ENCODE data around the gene PITX2. TPM values are rescaled to one million over a fixed set of nuclear protein-coding genes. Genes with fewer than 3 reads are reported as not detected.
"Not testable (repeated sequence)": the region's sequence is repeated elsewhere in the genome, so short reads cannot be mapped to it uniquely, and the experiment has no call there.

PITX2 gene
- total and polyA plus RNA-seq, 10 donors, result 0.12 TPM; not detected in 9

GRCh38 chr4:110589297-110589696, 33.6 kb downstream of the PITX2 start:
- Histone ChIP-seq H3K4me1 (no peaks in the 10 kb centered on the region), H3K27me3 (replicated peaks in 1 of 7) (peaks cover 0 to 19% (median 0%) of the 10 kb centered on the region in 7 donors), H3K4me3 (no peak overlapping the region), H3K36me3 (no peaks in the 10 kb centered on the region), H3K27ac (no peak overlapping the region), H3K9me3 (no peaks in the 10 kb centered on the region)
- intact Hi-C loops (cut with DNase I; ENCODE audit: low total_unique reads), result no loop called here
- TF ChIP-seq, protein P1, sequence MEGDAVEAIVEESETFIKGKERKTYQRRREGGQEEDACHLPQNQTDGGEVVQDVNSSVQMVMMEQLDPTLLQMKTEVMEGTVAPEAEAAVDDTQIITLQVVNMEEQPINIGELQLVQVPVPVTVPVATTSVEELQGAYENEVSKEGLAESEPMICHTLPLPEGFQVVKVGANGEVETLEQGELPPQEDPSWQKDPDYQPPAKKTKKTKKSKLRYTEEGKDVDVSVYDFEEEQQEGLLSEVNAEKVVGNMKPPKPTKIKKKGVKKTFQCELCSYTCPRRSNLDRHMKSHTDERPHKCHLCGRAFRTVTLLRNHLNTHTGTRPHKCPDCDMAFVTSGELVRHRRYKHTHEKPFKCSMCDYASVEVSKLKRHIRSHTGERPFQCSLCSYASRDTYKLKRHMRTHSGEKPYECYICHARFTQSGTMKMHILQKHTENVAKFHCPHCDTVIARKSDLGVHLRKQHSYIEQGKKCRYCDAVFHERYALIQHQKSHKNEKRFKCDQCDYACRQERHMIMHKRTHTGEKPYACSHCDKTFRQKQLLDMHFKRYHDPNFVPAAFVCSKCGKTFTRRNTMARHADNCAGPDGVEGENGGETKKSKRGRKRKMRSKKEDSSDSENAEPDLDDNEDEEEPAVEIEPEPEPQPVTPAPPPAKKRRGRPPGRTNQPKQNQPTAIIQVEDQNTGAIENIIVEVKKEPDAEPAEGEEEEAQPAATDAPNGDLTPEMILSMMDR (IDR thresholded peaks at IDR 0.05 in 8 of 11, conservative IDR thresholded peaks at IDR 0.05 in 3 of 11), result no peak
- TF ChIP-seq POLR2AphosphoS5 (IDR thresholded peaks at IDR 0.05) (no peak), POLR2A (IDR thresholded peaks at IDR 0.05) (no peak)
- no peak for DNase-seq

- no peak for TF ChIP-seq POLR2AphosphoS5 (IDR thresholded peaks at IDR 0.05)
- TF ChIP-seq POLR2A (IDR thresholded peaks at IDR 0.05), result no peak
- TF ChIP-seq, protein P1 (IDR thresholded peaks at IDR 0.05 in 8 of 11, conservative IDR thresholded peaks at IDR 0.05 in 3 of 11), result no peak
- DNase-seq, result no peak
- H3K27me3 ChIP-seq (replicated peaks in 1 of 7), result peaks cover 0 to 20% (median 0%) of the 10 kb centered on the region in 7 donors
- 88 to 94% (median 90%) methylated on average over 33 to 36 of the region's 36 CpGs for WGBS, 5 donors
- H3K4me3 ChIP-seq, result no peak overlapping the region
- no peaks in the 10 kb centered on the region for H3K4me1 ChIP-seq
- intact Hi-C loops (cut with DNase I; ENCODE audit: low total_unique reads), result no loop called here
- H3K27ac ChIP-seq, result no peak overlapping the region
- H3K9me3 ChIP-seq, result no peaks in the 10 kb centered on the region
- no peaks in the 10 kb centered on the region for H3K36me3 ChIP-seq
These were observed 35.1 kb downstream of the PITX2 start for GRCh38 chr4:110587666-110588285.

GRCh38 chr4:110586131-110586850, 36.6 kb downstream of the PITX2 start:
- H3K36me3 ChIP-seq, result no peaks in the 10 kb centered on the region
- peaks cover 0 to 25% (median 0%) of the 10 kb centered on the region in 7 donors for H3K27me3 ChIP-seq (replicated peaks in 1 of 7)
- H3K27ac ChIP-seq, result no peak overlapping the region
- no peaks in the 10 kb centered on the region for H3K4me1 ChIP-seq
- H3K4me3 ChIP-seq, result no peak overlapping the region
- 21 to 25% (median 22%) methylated on average over 7 of the region's 7 CpGs for WGBS, 5 donors
- intact Hi-C loops (cut with DNase I; ENCODE audit: low total_unique reads), result no loop called here
- no peaks in the 10 kb centered on the region for H3K9me3 ChIP-seq
- TF ChIP-seq, protein P1 (IDR thresholded peaks at IDR 0.05 in 8 of 11, conservative IDR thresholded peaks at IDR 0.05 in 3 of 11), result peak in 3 of 11 experiments; percentile 6 to 27 (median 13)
- no peak for TF ChIP-seq POLR2AphosphoS5 (IDR thresholded peaks at IDR 0.05)
- no peak for DNase-seq

DNA sequence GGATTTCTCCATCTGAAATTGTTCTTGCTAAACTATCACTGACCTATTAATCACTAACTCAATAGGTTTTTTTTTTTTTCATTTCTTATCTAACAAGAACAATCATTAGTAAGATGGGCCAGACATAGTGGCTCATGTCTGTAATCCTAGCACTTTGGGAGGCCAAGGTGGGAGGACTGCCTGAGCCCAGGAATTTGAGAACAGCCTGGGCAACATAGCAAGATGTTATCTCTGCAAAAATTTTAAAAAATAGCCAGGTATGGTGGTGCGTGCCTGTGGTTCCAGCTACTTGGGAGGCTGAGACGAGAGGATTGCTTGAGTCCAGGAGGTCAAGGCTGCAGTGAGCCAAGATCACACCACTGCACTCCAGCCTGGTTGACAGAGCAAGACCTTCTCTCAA, 46.2 kb downstream of the PITX2 start:
- H3K4me1 ChIP-seq; H3K27me3 ChIP-seq (replicated peaks in 1 of 7); intact Hi-C loops (cut with DNase I; ENCODE audit: low total_unique reads); H3K36me3 ChIP-seq; H3K27ac ChIP-seq; H3K4me3 ChIP-seq; DNase-seq: not testable (repeated sequence)
- H3K9me3 ChIP-seq, result peaks cover 0 to 15% (median 0%) of the 10 kb centered on the region in 8 donors
- WGBS, 5 donors, result 86 to 94% (median 93%) methylated on average over 2 of the region's 2 CpGs

Other genes starting within 250 kb of the PITX2 start
- 10 to 100 TPM; 15.3 to 48.3 (median 33.1) TPM for gene ENPEP, start 146.9 kb downstream of the PITX2 start, total RNA-seq
- 1 to 10 TPM; 1.8 to 3.7 (median 1.9) TPM for gene ENPEP, start 146.9 kb downstream of the PITX2 start, polyA plus RNA-seq

Data from spleen (tissue), 11 donors.